ENCODE results near the gene INTS6L. TPM values are rescaled to one million over a fixed set of nuclear protein-coding genes. Genes with fewer than 3 reads are reported as not detected.

Gene INTS6L
- total and polyA plus RNA-seq, 2 of the 8 experiments (the other 6 are each of a cell fraction or from before 2014, with no cell fraction given): 4.1 to 5.2 TPM

- no peak overlapping the region for H3K14ac ChIP-seq (ENCODE audit: insufficient read length)
- no peak overlapping the region for H3K9ac ChIP-seq (replicated peaks in 1 of 4; ENCODE audit: extremely low read depth in 1 of 4, low read depth in 3 of 4, low read length in 3 of 4)
- H3K79me2 ChIP-seq (ENCODE audit: control insufficient read depth in 1 of 2, insufficient read depth in 2 of 2, low read length in 2 of 2): no peaks in the 10 kb centered on the region
- H3K23ac ChIP-seq (ENCODE audit: insufficient read length): no peak overlapping the region
- H3K4me2 ChIP-seq (ENCODE audit: insufficient read depth in 1 of 2, low read depth in 2 of 2, low read length in 2 of 2): no peak overlapping the region
- H3K27ac ChIP-seq (ENCODE audit: low read depth, low read length): no peak overlapping the region
- H3K4ac ChIP-seq (replicated peaks; ENCODE audit: insufficient read length, low read depth, low read length): no peak overlapping the region
- H2AFZ ChIP-seq (ENCODE audit: low read length): no peak overlapping the region
- no peaks in the 10 kb centered on the region for H3K4me1 ChIP-seq (replicated peaks in 1 of 4; ENCODE audit: control insufficient read depth in 3 of 4, insufficient read depth in 4 of 4, low read length in 3 of 4)
- H2BK20ac ChIP-seq (ENCODE audit: low read length): no peak overlapping the region
- no peaks in the 10 kb centered on the region for H3K27me3 ChIP-seq (replicated peaks in 1 of 4; ENCODE audit: control insufficient read depth in 3 of 4, extremely low read depth in 1 of 4, insufficient read depth in 3 of 4, low read length in 3 of 4)
- no peak overlapping the region for H2BK15ac ChIP-seq (ENCODE audit: low read length)
- H2AK5ac ChIP-seq (ENCODE audit: low read depth, low read length): no peak overlapping the region
- H3K79me1 ChIP-seq (ENCODE audit: low read depth, low read length): no peaks in the 10 kb centered on the region
- DNase-seq (ENCODE audit: low read depth in 1 of 2, low spot score in 2 of 2): no peak
- no peak overlapping the region for H3K56ac ChIP-seq (replicated peaks; ENCODE audit: insufficient read length, low read depth, low read length)
- H4K91ac ChIP-seq (replicated peaks; ENCODE audit: insufficient read length, low read length): no peak overlapping the region
- no peak for TF ChIP-seq SAP30 (IDR thresholded peaks at IDR 0.05; ENCODE audit: insufficient read depth, insufficient replicate concordance, low read length)
- TF ChIP-seq RAD21 (IDR thresholded peaks at IDR 0.05 in 1 of 2, conservative IDR thresholded peaks at IDR 0.05 in 1 of 2; ENCODE audit: low read depth in 2 of 2, low read length in 2 of 2): no peak
- no peak for TF ChIP-seq SP4 (IDR thresholded peaks at IDR 0.05; ENCODE audit: low read length)
- TF ChIP-seq MAFK (IDR thresholded peaks at IDR 0.05; ENCODE audit: low read depth, low read length): no peak
- no peak for TF ChIP-seq CTBP2 (IDR thresholded peaks at IDR 0.05; ENCODE audit: borderline replicate concordance, insufficient read depth, insufficient read length, low read length)
- no peak for TF ChIP-seq BCL11A (IDR thresholded peaks at IDR 0.05; ENCODE audit: low read depth in 2 of 2, low read length in 2 of 2)
- TF ChIP-seq SP1 (IDR thresholded peaks at IDR 0.05; ENCODE audit: low read depth, low read length): no peak
- no peak for TF ChIP-seq SIX5 (IDR thresholded peaks at IDR 0.05; ENCODE audit: low read depth, low read length)
- no peak for TF ChIP-seq TCF12 (IDR thresholded peaks at IDR 0.05; ENCODE audit: low read depth, low read length)
- no peak for TF ChIP-seq CEBPB (IDR thresholded peaks at IDR 0.05; ENCODE audit: low read depth, low read length)
- no peak for TF ChIP-seq TAF1 (IDR thresholded peaks at IDR 0.05; ENCODE audit: low read depth, low read length)
- TF ChIP-seq EGR1 (IDR thresholded peaks at IDR 0.05; ENCODE audit: borderline replicate concordance, low read depth, low read length): no peak
- TF ChIP-seq JUND (IDR thresholded peaks at IDR 0.05; ENCODE audit: low read length): no peak
- no peak for TF ChIP-seq ZNF274 (IDR thresholded peaks at IDR 0.05; ENCODE audit: borderline replicate concordance, extremely low read depth, low read length)
- no peak overlapping the region for H3K18ac ChIP-seq (ENCODE audit: extremely low read depth, low read length)
- ChIA-PET CTCF (ENCODE audit: partially characterized antibody) (no interaction called here), POLR2A (ENCODE audit: partially characterized antibody) (no interaction called here)
- no peaks in the 10 kb centered on the region for H3K9me3 ChIP-seq (ENCODE audit: insufficient read depth in 2 of 2, low read depth in 1 of 2, low read length in 1 of 2)
- 100% methylated on average over 1 of the region's 3 CpGs; no CpG with 5 or more reads in 1 of the 2 experiments for WGBS, 2 experiments (ENCODE audit: extremely low coverage in 1 of 2, insufficient coverage in 1 of 2, insufficient read length in 1 of 2, insufficient replicate concordance in 2 of 2, low coverage in 1 of 2, low lambda C conversion rate in 2 of 2, missing lambda C conversion rate in 1 of 2)
- no peak for FAIRE-seq
- H3K23me2 ChIP-seq (ENCODE audit: low read depth, low read length): no peaks in the 10 kb centered on the region
- H4K8ac ChIP-seq (ENCODE audit: extremely low read depth, insufficient read depth, low read length): no peak overlapping the region
- H4K5ac ChIP-seq (ENCODE audit: insufficient read length, low read depth, low read length): no peak overlapping the region
- H3K36me3 ChIP-seq (ENCODE audit: control insufficient read depth in 2 of 4, insufficient read depth in 4 of 4, low read length in 3 of 4): no peaks in the 10 kb centered on the region
- no peak overlapping the region for H2BK12ac ChIP-seq (ENCODE audit: low read depth, low read length)
- H4K20me1 ChIP-seq (replicated peaks in 1 of 2; ENCODE audit: control insufficient read depth in 1 of 2, insufficient read depth in 2 of 2, low read length in 2 of 2): no peaks in the 10 kb centered on the region
- no peak overlapping the region for H2BK120ac ChIP-seq (replicated peaks; ENCODE audit: low read depth, low read length)
- no peak overlapping the region for H3K4me3 ChIP-seq (ENCODE audit: extremely low read depth in 1 of 4, insufficient read depth in 2 of 4, low read depth in 3 of 4, low read length in 4 of 4)
- H2BK5ac ChIP-seq (ENCODE audit: low read depth, low read length): no peak overlapping the region
Observed at GRCh38 chrX:135512508-135513129, 7.8 kb upstream of the INTS6L start.
